GM10248 (cell line): Measurements from ENCODE around the gene PLA2G4B.

Experiments
- CTCF ChIA-PET: fragments of 300-600 bp; sonication (Branson Sonifier 250); formaldehyde crosslinking; extraction: SDS; loops from one replicate; lab custom pipeline; 2021; ENCODE audit warnings: antibody characterized with exemption; lab: Yijun Ruan, JAX
- POLR2A ChIA-PET: fragments of 350-650 bp; sonication (Branson Sonifier 250); formaldehyde crosslinking; extraction: SDS; loops from one replicate; lab custom pipeline; 2020; ENCODE audit warnings: antibody characterized with exemption; lab: Yijun Ruan, JAX
- DNase-seq: peaks from one replicate; pipeline ENCODE4 v3.0.0; 2012; ENCODE audit errors: extremely low spot score
- TF ChIP-seq, protein P1 (sequence below): IDR thresholded peaks from 2 replicates; pipeline ENCODE4 v1.5.1; 2012; ENCODE audit warnings: mild to moderate bottlenecking, low read depth; ENCODE audit errors: extremely low read depth, missing control alignments, control extremely low read depth

Gene PLA2G4B

DNA sequence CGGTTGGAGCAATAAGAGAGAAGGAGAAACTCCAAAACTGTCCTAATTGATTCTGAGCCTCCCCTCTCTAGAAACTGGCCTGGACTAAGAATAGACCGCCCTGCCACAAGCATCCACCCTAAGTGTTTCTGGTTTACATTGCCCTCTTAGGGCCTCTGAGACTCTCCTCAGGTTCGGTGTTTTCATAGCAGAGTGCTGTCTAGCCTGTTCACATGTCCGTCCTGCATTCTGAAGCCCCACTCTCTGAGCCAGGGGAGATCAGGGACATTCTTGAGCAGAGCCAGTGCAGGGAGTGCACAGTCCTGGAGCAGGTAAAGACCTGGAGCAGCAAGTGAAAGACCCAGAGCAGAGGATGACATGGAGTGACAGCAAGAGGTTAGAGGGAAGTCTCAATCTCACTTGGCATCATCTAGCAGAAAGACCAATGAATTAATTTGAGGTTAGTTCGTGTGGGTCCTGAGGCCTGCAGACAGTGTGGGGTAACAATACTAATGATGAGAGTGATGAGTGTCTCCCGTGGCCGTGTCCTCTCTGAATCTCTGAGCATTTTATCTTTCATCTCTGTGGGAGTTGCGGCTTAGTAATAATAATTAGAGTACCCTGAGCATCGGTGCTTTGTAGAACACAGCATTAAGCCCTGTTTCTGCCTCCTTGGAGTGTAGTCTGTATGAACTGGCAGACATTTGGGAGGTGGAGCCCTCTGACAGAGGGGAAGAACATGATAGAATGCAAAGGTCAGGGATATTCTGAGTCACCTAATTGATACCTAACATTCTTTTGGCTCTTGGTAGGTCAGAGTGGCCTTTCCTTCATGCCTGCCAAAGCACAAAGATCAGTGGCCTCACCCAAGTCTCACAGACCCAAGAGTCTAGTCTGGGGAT, 39.8 kb upstream of the PLA2G4B start:
- ChIA-PET CTCF (interaction anchor here (1.1 to 9.4 kb wide), 4 partner anchors 13 to 106 kb away, joined by 3 to 107 read pairs (median 38); partner anchors contain the start of gene MAPKBP1), POLR2A (no interaction called here)
- TF ChIP-seq, protein P1, sequence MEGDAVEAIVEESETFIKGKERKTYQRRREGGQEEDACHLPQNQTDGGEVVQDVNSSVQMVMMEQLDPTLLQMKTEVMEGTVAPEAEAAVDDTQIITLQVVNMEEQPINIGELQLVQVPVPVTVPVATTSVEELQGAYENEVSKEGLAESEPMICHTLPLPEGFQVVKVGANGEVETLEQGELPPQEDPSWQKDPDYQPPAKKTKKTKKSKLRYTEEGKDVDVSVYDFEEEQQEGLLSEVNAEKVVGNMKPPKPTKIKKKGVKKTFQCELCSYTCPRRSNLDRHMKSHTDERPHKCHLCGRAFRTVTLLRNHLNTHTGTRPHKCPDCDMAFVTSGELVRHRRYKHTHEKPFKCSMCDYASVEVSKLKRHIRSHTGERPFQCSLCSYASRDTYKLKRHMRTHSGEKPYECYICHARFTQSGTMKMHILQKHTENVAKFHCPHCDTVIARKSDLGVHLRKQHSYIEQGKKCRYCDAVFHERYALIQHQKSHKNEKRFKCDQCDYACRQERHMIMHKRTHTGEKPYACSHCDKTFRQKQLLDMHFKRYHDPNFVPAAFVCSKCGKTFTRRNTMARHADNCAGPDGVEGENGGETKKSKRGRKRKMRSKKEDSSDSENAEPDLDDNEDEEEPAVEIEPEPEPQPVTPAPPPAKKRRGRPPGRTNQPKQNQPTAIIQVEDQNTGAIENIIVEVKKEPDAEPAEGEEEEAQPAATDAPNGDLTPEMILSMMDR = no peak
- no peak for DNase-seq

DNA sequence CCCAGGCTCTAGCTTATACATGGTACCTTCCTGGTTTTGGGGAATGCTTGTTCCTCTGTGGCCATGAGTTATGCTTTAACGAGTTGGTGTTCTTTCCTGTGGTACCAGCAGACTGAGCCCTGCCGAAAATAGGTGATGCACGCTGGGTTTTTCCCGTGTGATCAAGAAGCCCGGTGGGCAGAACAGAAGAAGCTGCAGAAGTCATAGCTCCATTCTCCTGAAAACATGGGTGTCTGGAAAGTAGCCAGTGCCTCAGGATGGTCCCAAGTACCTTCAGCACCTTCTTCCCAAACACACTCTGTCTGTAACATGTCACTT, 39.2 kb upstream of the PLA2G4B start:
- CTCF ChIA-PET = interaction anchor here (0.7 to 9.4 kb wide), 4 partner anchors 12 to 105 kb away, joined by 3 to 107 read pairs (median 32); partner anchors contain the start of gene MAPKBP1
- TF ChIP-seq, protein P1 = no peak
- POLR2A ChIA-PET = no interaction called here
- DNase-seq = no peak

DNA sequence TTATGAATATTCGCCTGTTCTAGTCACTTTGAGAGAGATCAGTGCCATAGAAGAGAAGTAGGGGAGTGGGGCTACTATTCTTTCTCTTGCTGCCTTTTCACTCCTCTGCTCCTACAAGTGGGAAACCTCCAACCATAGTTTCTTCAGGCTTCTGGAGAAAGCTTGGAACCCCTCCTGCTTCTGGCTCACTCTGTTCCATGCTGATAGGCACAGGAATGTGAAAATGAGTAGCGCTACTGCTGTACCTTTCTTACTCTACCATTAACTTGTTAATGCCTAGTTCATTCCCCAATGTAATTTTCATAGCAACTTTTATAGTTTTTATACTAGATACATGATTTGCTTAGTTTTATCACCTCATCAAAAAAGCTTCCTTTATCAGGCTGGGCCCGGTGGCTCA, 37.5 kb upstream of the PLA2G4B start:
- TF ChIP-seq, protein P1 = no peak
- ChIA-PET CTCF (interaction anchor here (2.2 to 9.4 kb wide), 4 partner anchors 10 to 198 kb away, joined by 5 to 107 read pairs (median 34); partner anchors contain the start of gene MAPKBP1), POLR2A (no interaction called here)
- no peak for DNase-seq

DNA sequence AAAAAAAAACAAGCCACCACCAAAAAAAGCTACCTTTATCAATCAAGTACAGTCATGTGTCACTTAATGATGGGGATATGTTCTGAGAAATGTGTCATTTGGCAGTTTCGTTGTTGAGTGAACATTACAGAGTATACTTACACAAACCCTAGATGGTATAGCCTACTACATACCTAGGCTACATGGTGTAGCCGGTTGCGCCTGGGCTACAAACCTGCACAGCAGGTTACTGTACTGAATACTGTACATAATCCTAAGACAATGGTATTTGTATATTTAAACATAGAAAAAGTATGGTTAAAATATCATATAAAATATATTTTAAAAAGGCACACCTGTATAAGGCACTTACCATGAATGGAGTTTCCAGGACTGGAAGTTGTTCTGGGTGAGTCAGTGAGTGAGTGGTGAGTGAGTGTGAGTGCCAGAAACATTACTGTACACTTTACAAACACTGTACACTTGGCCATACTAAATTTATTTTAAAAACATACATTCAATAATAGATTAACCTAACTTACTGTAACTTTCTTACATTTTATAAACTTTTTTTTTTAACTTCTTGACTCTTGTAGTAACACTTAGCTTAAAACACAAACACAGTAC, 36.7 kb upstream of the PLA2G4B start:
- POLR2A ChIA-PET = no interaction called here
- CTCF ChIA-PET = interaction anchor here (1.0 to 9.4 kb wide), 6 partner anchors 8 to 198 kb away, joined by 3 to 107 read pairs (median 6); partner anchors contain the start of gene MAPKBP1
- no peak for DNase-seq
- TF ChIP-seq, protein P1 = no peak

DNA sequence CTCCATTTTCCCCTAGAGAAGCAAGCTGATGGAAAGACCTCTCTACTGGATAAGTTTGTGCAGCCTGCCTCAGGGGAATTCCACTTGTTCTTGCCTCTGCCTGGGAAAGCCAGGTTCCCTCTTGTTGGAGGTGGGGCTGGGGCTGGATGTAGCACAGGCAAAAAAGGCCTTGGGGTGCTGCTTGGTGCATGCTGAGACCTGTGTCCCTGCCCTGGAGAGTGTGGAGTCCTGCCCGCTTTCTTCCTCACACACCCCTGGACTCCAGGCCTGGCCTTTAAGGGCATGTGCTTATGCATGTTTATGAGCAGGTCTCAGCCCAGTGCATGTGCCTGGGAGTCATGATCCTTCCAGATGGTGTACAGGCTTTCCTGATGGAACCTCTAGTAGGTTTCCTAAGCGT, 34.3 kb upstream of the PLA2G4B start:
- DNase-seq = no peak
- TF ChIP-seq, protein P1 = no peak
- ChIA-PET CTCF (interaction anchor here (1.2 to 9.4 kb wide), 3 partner anchors 7 to 30 kb away, joined by 3 to 107 read pairs (median 60); partner anchors contain the start of gene MAPKBP1), POLR2A (no interaction called here)

DNA sequence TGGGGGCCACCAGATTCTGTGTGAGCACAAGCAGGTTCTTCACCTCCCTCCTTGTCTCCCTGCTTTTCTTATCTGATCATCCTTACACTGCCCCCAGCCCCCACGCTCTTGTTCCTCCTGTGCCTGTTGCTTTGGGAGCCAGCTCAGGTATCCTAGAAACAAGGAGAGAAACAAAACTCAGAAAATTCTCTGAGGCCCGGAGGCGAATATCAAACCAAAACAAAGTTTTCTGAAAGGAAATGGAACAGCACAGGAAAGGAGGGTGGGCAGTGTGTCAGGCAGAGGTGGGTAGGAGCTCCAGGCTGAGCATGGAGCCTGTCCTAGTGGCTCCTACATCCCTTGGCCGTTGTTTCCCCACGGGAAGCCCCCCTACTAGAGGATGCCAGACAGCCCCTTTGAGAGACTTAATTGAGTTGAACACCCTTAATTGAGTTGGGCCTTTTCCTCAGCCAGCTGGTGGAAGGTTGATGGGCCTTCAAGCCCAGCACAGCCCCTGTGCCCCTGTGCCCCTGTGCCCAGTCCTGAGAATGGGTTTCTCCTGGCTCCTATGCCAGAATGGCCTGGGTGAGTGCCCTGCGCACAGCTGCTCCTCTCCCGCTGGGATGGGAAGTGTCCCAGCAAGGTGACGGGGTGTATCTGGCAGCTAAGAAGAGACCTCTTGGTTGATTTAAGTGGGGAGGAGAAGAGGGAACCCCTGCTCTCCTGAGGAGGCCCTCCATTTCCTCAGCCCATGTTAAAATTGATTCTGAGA, 33.6 kb upstream of the PLA2G4B start:
- POLR2A ChIA-PET = no interaction called here
- TF ChIP-seq, protein P1 = no peak
- CTCF ChIA-PET = interaction anchor here (1.2 to 9.4 kb wide), 2 partner anchors 31 to 202 kb away, joined by 3 to 107 read pairs; partner anchors contain the start of gene MAPKBP1
- no peak for DNase-seq
